HG03095 (cell line): ENCODE results near the gene GRIN1.

ENCODE experiments used
- ATAC-seq: cut with Tn5 transposase; IDR thresholded peaks from one replicate; pipeline ENCODE4 v1.9.1; 2021; ENCODE audit warnings: moderate library complexity; ENCODE audit not compliant: unreplicated experiment

GRIN1 gene

GRCh38 chr9:137138722-137139467, at the start of gene GRIN1:
GRIN1 (plus strand) TSS chr9:137139154; CDS start chr9:137139487, 333 bp downstream.
- ATAC-seq: no peak

DNA sequence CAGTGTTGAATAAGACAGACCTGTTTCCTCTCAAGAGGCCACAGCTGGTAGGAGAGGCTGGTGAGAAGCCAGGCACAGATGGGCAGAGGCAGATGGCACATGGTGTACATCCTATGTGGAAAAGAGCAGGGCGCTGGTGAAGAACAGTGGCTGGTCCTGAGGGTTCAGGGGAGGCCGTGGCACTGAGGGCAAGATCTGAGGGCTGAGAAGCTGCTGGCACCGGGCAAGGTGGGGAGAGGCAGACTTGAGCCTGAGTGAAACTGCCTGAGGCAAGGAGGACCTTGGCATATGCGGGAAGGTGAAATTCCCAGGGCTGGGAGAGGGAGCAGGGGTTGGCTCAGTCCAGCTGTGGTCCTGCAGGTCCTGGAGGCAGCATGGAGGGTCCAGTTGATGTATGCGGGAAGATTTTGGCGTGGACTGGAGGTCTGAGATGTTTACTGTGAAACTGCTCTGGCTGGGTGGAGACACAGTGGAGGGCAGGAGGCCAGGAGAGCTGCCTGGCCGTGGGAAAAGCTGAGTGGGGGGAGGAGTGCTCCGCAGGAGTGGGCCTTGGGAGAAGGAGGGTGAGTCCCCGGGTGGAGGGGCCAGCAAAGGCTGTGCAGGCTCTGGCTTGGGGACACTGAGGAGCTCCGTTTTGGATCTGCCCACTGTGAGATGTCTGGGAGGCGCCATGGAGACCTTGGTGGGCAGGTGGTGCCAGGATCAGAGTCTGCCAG, 49.6 kb upstream of the GRIN1 start:
- no peak for ATAC-seq

- ATAC-seq: peak; percentile 77
Measured at GRCh38 chr9:137095664-137096517, 43.1 kb upstream of the GRIN1 start.

DNA sequence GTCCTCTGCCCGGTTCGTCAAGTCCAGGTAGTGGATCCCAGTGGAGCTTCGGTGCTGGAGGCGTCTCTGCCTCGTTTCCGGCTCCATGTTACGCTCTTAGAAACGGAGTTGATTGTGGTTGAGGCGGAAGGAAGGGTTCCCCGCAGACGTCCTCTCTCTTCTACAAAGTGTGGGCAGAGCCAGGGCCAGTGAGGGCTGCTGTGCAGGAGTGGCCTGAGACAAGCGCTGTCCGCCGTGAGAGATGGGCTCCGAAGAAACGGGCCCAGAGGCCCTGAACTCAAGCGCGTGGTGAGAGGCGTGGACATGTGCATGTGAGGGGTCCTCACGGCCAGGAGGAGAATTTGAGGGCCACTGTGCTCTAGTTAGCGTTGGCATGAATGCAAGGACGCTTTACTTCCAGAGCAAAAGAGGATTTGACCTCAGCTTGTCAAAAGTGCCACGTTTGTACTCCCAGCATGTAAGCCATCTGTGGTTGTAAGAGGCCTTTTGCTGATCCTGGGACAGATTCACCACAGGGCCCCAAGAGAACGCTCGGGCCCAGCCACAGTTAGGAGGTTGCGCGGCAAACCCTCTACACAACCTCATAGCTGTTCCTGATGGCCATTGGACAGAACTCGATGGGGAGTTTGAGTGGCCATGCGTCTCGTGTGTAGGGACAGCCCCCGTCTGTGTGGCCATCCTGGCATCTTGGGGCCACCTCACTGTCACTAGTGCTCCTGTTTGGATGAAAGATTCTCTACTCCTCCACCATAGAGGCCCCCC, 42.0 kb upstream of the GRIN1 start:
- no peak for ATAC-seq

GRCh38 chr9:137097761-137098462, 41.0 kb upstream of the GRIN1 start:
- no peak for ATAC-seq

DNA sequence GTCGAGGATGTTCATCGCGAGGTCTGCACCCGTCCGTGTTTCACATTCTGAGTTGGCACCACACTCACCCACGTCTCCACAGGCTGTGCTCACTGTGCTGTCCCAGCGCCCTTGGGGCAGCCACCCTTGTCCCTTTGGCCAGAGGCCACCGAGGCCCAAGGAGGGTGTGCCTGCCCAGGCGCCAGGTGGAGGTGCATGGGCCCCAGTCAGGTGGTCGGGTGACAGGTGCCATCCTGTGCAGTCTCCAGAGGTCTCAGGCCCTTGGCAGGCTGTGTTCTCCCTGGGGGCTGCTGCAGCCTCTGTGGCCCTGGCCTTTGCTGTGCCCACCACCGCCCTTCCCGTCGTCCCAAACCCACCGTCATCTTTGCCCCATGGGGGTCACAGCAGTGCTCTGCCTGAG, 39.7 kb upstream of the GRIN1 start:
- no peak for ATAC-seq

- no peak for ATAC-seq
Measured at GRCh38 chr9:137103206-137103999, 35.6 kb upstream of the GRIN1 start.

DNA sequence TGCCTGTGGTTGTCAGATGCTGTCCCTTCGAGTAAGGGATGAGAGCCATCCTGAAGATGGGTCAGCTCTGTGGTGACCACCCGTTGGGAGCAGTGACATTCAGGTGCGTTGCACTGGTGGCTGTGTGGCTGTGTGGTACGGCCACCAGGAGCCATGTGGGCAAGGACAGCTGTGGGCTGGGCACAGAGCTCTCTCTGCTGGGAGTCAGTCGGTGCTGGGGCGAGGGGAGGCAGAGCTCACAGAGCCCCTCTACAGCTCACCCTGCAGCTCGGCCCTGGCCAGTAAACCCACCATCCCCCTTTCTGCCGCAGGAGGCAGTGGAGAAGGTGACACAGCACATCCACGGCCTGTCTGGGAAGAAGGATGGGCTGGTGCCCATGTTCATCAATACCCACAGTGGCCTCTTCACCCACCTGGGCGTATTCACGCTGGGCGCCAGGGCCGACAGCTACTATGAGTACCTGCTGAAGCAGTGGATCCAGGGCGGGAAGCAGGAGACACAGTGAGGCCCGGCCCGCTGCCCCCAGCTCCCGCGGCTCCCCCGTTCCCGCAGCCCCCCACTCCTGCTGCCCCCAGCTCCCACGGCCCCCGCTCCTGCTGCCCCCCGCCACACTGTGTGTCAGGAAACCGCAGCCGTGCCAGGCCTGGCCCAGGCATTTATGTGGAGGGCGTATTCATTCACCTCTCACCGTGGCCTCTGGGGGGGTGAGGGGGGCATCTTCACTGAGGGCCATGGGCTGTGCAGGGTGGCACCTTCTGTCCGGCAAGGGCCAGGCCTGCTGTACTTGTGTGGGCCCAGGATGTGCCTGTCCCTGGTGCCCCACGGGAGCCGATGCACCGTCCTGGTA, 32.9 kb upstream of the GRIN1 start:
- no peak for ATAC-seq

DNA sequence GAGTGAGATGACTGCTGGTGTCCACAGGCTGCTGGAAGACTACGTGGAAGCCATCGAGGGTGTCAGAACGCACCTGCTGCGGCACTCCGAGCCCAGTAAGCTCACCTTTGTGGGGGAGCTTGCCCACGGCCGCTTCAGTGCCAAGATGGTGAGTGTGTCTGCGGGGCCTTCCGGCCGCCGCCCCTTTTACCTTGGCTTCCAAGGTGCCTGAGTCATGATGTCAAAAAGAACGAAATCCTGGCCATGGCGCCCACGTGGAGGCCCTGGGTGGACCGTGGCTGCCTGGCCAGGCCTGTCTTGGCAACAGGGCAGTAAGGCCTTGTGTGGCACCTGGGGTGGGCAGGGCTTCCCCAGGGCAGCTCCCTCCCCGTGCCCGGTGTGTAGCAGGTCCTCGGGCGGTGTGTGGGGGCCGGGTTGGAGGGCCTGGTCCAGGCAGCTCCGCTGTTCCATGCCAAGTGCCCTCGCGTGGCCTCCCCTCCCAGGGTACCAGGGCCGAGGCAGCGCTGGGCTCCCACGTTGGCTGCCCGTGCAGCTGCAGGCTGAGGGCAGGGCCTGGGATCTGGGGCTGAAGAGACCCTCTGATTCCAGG, 32.2 kb upstream of the GRIN1 start:
- no peak for ATAC-seq

DNA sequence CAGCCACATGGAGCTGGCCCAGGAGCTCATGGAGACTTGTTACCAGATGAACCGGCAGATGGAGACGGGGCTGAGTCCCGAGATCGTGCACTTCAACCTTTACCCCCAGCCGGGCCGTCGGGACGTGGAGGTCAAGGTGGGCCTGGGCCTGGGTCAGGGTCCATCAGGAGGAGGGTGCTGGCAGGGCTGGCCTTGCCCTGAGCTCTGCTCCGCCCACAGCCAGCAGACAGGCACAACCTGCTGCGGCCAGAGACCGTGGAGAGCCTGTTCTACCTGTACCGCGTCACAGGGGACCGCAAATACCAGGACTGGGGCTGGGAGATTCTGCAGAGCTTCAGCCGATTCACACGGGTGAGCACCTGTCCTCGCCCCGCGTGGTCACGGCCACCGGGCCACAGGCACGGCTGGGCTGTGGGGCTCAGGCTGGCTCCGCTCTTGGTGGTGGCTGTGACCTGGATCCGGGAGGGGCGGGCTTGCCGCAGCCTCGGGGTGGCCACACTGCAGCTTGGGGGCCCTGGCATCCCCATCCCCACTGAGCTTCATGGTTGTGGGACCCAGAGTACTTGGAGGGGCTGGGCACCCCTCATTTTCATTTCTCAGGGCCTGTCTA, 31.5 kb upstream of the GRIN1 start:
- ATAC-seq: no peak

DNA sequence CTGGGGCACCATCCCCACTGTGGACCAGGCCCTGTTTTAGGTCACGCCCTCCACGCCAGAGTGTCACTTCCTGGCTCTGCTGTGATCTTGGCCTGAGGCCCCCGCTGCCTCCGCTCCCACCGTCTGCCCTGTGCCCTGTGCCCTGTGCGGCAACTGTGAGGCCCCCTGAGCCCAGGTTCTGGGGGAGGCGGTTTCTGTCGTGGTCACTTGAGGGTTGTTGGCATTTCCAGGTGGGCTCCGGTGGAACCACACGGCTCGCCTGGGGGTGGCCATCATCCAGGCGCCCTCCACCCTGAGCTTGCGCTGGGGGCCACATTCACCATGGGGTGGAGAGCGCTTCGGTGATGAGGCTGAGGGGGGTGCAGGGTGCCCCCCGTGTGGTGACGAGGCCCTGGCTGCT, 31.0 kb upstream of the GRIN1 start:
- ATAC-seq: no peak

DNA sequence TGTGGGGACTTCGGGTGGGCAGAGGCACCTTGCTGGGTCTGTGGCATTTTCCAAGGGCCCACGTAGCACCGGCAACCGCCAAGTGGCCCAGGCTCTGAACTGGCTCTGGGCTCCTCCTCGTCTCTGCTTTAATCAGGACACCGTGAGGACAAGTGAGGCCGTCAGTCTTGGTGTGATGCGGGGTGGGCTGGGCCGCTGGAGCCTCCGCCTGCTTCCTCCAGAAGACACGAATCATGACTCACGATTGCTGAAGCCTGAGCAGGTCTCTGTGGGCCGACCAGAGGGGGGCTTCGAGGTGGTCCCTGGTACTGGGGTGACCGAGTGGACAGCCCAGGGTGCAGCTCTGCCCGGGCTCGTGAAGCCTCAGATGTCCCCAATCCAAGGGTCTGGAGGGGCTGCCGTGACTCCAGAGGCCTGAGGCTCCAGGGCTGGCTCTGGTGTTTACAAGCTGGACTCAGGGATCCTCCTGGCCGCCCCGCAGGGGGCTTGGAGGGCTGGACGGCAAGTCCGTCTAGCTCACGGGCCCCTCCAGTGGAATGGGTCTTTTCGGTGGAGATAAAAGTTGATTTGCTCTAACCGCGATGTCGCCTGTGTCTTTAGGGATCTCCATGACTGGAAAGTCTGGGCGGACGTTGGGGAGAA, 30.2 kb upstream of the GRIN1 start:
- no peak for ATAC-seq

DNA sequence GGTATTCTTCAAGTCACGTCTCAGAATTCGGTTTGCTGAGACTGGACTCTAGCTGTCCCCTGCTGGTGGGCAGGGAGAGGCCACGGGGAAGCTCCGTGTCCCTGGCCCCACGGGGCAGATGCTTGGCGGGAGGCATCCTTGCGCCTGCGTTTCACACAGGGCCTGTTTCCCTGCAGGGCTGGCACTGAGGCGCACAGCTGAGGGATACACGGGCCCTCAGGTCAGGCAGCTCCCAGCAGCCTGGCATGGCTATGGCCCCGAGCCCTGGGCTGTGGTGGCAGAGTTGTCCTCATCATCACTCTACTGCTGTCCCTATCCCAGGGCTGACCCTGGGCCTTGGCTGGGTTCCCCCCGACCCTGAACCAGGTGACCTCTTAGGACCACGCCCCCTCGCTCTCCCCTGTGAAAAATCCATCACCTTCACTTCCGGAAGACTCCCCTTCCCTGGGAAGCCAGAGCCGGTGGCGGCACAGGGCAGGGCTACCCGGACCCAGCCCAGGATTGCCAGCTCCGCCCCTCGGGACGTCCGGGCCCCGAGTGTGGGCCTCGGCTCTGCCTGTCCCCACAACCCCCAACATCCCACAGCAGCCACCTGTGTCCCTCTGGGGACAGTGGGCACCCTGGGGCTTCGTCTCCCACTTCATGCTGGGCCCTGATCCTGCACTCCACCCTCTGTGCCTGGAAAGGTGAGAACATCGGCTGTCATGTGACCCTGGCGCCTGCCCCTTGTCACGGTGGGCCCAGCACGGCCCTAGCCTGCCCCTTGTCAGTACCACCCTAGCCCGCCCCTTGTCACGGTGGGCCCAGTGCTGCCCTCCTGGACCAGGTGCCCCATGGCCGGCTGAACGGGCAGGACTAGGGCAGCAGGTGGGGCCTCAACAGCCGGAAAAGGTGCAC, 29.5 kb upstream of the GRIN1 start:
- ATAC-seq: no peak

DNA sequence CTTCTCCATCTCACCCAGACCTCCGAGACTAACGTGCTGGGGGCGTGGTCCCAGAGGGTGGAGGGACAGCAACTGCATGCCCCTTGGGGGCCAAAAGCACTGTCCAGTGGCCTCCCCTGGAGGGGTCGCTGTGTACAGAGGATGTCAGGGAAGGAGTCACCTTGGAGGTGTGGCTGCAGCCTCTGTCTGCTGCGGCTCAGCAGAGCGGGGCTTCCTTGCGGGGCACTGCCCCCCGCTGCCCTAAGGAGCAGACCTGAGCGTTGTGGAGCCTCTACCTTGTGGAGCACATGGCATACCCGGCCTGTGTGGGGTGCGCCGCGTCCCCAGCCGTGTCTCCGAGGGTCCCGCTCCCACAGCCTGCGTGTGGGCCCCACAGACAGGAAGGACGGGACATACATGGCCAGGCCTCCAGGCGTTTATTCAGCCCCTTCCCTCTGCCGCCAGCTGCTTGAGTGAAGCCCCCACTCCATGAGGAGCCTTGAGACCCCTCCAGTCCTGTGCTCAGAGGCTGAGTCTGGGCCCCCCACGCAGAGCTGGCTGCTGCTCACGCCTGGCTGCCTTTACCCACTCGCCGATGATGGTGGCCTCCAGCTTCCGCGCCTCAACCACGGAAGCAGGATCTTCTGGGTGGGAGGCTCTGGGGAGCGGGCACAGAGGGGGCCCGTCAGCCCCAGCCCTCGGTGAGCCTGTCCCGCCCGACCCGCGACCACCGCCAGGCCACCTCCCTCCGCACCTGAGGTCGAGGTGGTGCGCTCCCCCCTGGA, 28.6 kb upstream of the GRIN1 start:
- no peak for ATAC-seq
